NCI-H345 (cell line): ENCODE data around the gene BMP6.

Source experiments
- DNase-seq: peaks from one replicate; lab custom pipeline; 2025; lab: John Stamatoyannopoulos, UW

The BMP6 gene

DNA sequence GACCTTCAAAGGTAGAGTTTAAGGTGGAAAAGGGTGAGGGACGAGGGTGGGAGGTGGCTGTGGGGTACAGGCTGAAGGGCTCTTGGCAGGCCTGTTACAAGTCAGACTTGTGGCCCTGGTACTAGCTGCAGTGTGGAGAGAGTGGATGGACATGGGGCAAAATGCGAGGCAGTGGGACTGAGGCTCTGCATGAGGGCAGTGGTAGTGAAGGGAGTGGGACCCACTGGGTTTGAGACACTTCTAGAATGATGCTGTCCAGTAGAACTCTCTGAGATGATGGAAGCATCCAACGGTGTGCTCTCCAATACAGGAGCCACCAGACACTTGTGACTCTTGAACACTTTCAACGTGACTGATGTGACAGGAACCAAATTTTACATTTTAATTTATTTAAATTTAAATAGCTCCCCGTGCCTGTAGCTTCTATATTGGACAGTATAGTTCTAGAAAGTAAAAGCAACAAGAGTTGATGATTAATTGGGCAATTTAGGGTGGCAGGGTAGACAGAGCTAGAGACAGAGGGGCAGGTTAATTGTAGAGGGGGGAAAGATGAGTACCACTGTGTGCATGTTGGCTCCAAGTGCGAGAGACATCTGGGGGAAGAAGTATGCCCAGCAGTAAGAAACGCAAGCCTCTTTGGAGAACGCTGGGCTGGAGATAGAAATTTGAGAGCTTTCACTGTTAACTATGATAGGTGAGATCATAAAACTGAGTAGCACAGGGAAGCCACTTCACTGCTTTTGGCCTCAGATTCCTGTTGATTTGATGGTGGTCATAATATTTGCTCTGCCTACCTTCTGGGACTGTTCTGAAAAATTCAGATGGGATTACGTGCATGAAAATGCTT lies 107.2 kb downstream of the BMP6 start:
- DNase-seq: no peak

DNA sequence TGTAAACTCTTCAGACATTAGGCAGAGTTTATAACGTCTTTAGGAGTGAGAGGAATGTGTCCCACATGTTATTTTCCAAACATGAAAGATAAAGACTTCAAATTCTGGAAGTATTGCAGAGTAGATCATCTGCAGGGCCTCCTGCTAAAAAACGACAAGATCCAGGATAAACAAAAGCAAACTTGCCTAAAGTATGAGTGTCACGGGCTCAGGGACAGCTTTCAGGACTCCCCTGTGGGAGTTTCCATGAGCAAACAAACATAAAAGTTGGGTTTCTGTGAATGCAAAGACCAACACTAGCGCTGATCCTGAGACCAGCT lies 107.8 kb downstream of the BMP6 start:
- no peak for DNase-seq

DNA sequence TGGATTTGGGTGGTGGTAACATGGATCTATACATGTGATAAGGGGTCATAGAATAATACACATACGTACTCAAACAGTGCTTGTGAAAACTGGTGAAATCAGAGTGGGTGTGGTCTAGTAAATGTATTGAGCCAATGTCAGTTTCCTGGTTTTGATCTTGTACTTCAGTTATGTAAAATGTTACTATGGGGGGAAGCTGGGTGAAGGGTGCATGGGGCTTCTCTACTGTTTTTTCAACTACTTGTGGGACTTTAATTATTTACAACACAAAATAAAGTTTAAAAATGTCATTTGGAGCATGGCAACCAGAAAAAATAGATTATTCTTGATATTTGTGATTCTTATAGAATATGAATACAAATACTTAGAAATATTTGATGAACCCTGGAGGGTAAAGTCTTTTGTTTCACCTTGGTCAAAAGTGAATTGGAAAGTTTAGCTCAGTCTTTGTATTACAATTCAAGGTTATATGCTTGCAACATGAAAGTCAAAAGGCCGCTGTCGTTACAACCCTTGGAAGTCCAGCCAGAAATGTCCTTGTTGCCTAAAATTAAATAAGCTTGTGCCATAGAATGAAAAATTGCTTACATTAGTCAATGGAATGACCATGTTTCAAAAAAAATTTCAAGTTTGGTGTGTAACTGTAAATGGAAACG lies 110.6 kb downstream of the BMP6 start:
- DNase-seq: no peak

DNA sequence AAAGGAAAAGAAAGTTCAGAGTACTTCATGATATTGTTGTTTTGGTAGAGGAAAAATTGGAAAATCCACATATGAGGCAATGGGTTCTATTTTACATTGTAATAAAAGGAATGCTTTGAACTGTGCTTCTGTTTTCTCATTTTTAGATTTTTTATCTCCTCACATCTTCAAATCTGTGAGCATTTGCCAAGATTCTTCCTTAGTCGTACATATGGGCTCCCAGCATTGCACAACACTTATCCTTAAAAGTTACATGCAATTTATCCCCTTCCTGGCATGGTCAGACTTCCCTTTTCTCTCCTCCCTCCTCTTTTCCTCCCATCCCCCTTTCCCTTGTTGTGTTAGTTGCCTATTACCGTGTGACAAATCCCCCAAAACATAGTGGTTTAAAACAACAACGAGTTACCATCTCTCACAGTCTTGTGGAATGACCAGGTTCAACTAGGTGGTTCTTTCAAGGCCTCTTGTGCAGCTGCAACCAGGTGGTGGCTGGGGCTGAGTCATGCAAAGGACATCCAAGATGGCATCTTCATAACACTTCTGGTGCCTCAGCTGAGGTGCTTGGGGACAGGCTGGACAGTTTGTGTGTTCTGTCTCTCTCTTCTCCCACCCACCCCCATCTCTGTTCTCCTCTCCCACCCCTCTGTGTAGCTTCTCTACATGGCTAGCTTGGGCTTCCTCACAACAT lies 116.0 kb downstream of the BMP6 start:
- no peak for DNase-seq

DNA sequence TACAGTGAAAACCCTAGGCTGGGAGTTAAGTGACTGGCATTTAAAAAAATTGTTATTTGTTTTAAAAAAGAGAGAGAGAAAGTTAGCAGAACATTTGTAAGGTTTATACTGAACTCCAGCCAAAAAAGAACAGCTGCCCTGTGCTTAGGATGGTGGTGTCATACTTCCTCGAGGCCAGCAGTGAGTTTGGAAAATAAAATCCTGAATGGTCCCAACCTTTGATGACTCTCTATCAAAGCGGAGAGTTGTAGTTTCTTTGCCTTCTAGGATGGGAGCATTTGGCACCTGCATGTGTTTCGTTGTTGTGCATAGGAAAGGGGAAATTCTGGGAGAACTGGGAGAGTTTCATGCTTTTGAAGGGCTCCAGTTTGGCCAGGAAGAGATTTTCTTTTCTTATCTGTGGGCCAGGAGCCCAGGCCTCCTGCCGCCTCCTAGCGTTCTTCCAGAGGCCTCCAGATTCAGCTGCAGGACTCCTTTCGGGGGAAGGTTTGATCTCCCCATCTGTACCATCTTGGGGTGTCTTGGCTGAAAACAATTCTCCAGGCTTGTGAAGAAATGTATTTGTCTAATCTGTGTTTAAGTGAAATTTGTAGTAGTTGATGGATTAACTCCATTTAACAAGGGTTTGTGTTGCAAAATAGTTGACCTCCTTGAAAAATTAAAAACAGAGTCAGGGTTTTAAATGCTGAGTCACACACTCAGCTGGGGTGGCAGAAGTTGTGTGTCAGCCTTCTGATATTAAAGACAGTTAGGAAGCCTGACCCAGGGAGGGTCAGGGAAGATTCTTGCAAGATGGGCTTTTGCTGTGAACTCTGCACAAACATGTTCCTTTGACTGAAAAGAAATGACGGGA lies 121.3 kb downstream of the BMP6 start:
- DNase-seq: no peak

DNA sequence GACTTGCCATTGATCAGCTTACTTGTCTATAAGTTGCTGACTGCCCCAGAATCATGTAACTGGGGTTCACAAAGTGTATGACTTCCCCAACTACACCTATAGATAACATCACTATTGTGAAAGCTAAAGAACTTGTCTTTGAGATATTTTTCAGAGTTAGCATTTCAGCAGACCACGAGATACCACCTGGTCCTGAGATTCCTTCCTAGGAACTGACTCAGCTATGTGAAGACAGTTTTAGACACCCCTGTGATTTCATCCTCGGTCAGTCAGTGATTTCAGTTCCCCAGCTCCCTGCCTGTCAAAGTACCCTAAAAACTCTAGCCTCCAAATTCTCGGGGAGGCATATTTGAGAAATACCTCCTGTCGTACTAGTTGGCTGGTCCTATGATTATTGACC lies 122.3 kb downstream of the BMP6 start:
- no peak for DNase-seq

DNA sequence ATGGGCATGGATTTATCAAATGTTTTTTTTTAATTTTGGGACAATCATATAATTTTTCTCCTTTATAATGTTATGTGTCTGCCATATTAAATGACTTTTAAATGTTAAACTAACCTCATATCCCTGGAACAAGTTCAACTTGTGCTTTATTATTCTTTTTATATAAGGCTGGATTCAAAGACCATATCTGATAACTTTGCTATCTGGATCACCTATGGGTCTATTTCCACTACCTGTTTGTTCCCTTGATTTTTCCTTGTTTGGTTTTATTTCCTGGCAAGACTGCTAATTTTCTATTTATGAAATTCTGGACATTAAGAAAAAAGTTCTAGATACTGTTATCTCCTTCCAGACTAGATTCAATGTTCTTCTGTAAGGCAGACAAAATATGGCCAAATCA lies 125.9 kb downstream of the BMP6 start:
- DNase-seq: no peak

DNA sequence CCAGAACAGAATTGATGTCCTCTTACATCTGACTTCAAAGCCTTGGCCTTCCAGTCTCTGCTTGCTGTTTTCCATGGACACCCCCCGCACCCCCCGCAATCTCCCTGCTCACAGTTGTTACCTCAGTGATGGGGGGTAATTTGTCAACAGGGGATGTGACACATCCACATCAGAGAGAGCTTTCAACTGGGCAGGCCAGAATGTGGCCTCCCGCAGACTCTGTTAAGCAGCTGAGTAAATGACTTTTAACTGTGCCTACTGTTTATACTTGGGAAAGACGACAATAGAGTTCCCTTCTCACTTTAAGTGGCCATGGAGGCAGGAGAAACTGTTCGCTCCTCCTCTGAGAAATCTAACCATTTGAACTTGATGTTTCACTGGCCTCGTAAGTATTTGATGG lies 133.7 kb downstream of the BMP6 start:
- DNase-seq: no peak

DNA sequence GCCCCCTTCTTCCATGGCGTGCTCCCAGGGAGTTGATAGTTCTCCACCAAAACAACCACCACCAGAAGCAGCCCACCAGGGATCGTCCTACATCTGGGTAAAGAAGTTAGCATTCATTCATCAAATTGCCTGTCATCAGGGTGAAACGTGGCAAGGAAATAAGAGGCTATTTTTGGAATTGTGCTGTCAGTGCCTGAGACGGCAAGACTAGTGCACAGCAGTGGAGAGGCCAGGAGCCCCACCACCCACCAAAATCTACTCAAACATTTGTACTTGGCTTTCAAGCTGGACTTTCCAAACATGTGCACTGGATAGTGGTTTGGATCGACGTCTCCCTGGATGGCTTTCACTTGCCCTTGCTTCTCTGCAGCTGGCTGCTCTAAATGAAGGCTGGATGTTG lies 139.9 kb downstream of the BMP6 start:
- DNase-seq: no peak

DNA sequence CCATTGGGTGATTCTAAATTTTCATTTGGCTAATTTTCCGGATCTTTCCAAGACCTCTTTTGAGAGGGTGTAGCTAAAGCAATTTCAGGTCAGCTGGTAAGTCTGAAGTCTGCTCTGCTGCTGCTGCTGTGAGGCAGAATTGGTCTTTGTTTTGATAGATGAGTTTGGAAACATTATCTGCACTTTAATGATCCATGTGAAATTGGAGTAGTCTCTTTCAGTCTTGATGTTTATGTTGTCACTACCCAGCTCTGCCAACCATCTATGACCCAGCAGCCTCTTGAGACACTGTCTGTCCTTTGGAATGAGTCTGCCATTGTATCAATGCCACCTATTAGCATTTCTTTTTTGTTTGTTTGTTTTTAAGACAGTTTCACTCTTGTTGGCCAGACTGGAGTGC lies 140.6 kb downstream of the BMP6 start:
- no peak for DNase-seq

DNA sequence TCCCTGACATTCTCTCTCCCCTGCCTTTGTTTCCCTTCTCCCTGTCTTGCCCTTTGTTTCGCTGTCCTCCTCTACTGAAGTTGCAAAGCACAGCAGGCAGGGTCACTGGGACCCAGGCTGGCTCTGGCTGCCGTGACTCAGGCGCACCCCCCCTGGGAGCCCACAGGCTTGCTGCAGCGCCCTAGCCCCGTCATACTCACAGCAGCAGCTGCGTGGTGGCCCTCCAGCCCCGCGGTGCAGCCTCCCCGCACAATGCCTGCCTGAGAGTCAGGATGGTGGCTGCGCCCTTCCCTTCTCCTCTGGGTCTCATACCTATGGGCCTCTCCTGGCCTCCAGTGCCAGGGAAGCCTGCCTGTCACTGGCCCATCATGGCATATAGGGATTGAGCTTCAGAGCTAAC lies 143.0 kb downstream of the BMP6 start:
- DNase-seq: no peak

DNA sequence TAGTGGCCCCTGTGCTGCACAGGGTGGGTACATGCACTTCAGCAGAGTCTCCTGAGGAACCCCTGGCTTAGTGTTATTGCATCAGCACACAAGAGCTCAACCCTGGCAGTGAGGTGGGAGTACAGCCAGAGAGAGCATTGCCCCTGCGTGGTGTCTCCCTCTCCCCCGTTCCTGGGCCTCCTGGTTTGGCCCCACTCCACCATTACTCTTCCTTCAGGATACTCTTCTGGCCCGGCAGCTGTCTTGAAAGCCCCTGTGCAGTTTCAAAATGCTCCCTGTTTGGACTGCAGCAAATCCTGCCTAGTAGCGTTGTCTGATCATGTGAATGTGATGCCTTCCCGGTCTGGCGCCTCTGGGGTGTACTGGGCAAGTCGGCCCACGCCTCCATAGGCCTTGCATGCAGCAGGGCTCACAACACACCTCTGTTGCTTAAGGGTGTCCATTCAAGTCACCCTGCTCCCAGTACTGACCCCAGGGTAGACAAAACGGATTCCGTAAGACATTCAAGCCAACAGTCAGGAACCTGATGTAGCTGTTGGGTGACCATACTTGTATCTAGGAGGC lies 152.6 kb downstream of the BMP6 start:
- DNase-seq: no peak

DNA sequence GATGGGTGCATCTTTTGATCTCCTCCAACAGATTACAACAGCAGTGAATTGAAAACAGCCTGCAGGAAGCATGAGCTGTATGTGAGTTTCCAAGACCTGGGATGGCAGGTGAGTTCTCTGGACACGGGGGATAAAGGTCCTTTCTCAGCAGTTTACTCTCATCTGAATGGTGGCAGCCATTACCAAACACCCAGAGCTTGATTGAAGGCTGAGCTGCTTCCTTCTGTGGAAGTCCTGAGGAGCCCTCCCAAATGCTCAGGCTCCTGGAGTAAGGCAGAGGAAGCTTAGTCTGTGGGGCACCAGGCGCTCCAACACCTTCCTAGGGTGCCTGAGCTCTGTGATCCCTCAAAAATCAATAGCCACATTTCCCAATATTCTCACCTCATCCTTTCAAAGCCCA lies 153.1 kb downstream of the BMP6 start:
- DNase-seq: no peak

DNA sequence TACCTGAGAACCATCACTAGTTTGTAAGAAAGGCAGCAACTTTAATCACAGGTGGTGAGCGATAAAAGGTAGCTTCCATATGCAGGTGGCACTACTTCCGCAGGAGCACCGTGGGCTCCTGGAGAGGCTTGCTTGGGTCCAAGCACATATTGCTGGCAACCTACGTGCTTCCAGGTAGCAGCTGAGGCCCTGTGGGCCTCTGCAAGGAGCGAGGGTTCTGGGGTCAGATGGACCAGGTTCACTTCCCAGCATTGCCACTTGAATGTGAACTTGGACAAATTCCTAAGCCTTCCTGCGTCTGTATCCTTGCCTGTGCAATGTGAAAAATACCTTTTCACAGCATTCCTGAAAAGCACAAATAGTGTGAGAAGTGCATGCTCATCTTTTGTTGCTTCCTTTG lies 153.7 kb downstream of the BMP6 start:
- DNase-seq: no peak

DNA sequence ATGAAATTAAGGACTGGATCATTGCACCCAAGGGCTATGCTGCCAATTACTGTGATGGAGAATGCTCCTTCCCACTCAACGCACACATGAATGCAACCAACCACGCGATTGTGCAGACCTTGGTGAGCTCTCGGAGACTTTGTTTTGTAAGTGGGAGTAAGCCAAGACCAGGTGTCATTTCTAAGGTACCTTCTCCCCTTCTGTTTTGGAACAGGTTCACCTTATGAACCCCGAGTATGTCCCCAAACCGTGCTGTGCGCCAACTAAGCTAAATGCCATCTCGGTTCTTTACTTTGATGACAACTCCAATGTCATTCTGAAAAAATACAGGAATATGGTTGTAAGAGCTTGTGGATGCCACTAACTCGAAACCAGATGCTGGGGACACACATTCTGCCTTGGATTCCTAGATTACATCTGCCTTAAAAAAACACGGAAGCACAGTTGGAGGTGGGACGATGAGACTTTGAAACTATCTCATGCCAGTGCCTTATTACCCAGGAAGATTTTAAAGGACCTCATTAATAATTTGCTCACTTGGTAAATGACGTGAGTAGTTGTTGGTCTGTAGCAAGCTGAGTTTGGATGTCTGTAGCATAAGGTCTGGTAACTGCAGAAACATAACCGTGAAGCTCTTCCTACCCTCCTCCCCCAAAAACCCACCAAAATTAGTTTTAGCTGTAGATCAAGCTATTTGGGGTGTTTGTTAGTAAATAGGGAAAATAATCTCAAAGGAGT lies 154.2 kb downstream of the BMP6 start:
- no peak for DNase-seq

DNA sequence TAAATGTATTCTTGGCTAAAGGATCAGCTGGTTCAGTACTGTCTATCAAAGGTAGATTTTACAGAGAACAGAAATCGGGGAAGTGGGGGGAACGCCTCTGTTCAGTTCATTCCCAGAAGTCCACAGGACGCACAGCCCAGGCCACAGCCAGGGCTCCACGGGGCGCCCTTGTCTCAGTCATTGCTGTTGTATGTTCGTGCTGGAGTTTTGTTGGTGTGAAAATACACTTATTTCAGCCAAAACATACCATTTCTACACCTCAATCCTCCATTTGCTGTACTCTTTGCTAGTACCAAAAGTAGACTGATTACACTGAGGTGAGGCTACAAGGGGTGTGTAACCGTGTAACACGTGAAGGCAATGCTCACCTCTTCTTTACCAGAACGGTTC lies 154.8 kb downstream of the BMP6 start:
- DNase-seq: no peak

DNA sequence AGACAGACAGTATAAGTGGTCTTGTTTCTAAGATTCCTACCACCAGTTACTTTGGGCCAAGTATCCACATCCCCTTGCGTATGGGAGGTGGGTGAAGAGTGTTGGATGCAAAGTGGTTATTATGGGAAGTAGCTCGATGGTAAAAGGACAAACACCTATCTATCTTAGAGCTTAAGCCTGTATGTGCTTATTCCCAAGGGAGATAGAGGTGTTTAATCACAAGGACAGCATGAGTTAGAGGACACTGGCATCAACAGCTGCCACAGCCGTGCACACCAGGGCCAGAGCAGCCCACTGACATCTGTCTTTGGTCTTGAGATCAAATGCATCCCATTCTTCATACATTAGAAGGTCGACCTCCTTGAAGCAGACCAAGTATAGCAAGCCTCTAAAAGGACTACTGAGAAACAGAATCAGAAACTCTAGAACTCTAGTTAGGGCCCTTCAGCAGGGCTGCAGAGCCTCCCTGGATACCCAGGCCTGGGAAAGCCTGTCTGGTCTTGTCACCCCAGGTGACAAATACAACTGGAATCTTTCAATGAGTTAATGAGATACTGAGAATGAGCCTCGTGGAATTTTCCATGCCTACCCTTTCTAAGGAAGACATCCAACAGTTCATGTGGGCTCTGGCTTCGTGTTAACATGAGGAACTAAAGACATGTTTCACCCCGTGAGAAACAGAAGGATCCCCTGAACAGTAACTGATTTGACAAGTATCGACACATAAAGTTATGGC lies 156.0 kb downstream of the BMP6 start:
- no peak for DNase-seq

DNA sequence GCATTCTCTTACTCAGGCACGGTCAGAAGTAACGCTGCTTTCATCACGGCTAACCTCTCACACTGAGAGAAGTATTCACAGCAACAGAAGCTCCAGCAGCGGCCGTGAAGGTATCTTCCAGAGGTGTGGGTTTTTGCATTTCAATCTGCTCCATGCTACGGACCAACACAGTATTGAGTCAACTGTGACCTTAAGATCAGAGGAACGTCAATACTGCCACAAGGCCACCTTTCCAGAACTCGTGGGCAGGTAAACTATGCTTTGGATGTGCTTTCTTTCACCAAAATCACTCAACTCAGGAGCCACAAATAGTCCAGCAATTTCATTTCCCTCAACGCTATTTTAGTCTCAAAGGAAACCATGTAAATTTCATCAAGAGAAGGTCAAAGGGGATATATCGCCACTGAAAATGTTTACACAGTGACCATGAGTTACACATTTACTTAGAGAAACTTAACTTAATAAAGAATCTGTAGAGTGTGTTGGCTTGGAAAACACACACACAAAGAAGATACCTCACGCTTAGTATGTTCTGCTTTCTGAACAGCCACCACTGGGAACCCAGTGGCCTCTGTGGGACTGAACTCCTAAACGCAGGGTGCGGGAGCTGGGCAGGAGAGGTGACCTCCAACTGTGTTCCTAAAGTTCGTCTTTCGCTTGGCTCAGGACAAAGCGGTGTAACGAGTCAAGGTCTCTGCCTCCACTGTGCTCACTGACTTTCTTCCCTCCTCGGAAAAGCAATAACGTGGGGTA lies 156.8 kb downstream of the BMP6 start:
- DNase-seq: no peak

DNA sequence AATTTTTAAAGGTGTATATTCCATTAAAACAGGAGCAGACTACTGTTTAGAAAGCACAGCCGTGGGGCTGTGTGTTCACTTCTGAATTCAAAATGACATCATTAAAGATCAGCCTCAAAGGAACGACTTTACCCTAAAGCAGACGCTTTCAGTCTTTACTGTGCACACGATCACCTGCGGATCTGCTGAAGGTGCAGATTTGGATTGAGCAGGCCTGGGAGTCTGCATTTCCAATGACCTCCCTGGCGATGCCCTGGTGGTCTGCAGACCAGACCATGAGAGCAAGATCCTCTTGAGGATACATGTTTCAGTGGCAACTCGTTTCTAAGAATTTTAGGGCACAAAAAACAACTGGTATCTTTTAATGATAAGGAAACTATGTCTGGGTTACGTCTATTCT lies 157.5 kb downstream of the BMP6 start:
- no peak for DNase-seq

DNA sequence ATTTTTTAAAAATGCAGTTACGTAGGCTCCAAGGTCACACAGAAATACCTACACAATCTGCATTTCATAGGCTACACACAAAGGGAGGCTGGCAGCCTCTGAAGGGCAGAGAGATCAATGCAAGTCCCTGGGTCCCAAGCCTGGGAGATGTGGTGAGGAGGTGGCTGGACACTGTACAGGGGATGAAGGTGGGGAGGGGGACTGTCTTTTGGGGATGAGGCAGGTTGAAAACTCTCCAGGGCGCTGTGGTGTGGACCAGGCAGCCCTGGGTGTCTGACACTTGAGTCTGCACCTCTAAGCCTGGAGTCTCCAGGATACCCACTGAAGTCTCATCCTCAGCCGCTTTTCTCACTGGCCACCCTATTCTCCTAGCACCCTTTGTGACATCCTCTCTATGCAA lies 160.2 kb downstream of the BMP6 start:
- no peak for DNase-seq
